HepG2 (cell line): ENCODE measurements around the gene MYO5B.

Experiments
- CTCF ChIP-seq: sonication (generic); formaldehyde crosslinking; IDR thresholded peaks from 2 replicates; pipeline ENCODE4 v1.5.0; 2020; ENCODE audit warnings: mild to moderate bottlenecking, missing genetic modification reagents, moderate library complexity
- ELF1 ChIP-seq: sonication (generic); formaldehyde crosslinking; IDR thresholded peaks from 2 replicates; pipeline ENCODE4 v1.4.0; 2020; ENCODE audit warnings: missing genetic modification reagents
- ETV5 ChIP-seq: IDR thresholded peaks from 2 replicates; pipeline ENCODE4 v1.6.1; 2018; ENCODE audit warnings: missing biosample characterization, missing genetic modification reagents, inconsistent platforms, borderline replicate concordance
- FOXP4 ChIP-seq: sonication (generic); formaldehyde crosslinking; IDR thresholded peaks from 2 replicates; pipeline ENCODE4 v1.4.0; 2020; ENCODE audit warnings: missing genetic modification reagents
- HMGXB3 ChIP-seq: sonication (generic); formaldehyde crosslinking; IDR thresholded peaks from 2 replicates; pipeline ENCODE4 v1.4.0; 2020; ENCODE audit warnings: missing genetic modification reagents, borderline replicate concordance
- IKZF5 ChIP-seq: IDR thresholded peaks from 2 replicates; pipeline ENCODE4 v1.6.1; 2018; ENCODE audit warnings: missing genetic modification reagents, mild to moderate bottlenecking, missing compliant biosample characterization
- MAFK ChIP-seq, 2 experiments: IDR thresholded peaks in 1 of 2; conservative IDR thresholded peaks in 1 of 2; 2 replicates each; pipeline ENCODE4 v1.6.1; 2011; ENCODE audit warnings: improper control_type of control experiment in 2 of 2, low read length in 2 of 2
- POLR2A ChIP-seq, 2 experiments: IDR thresholded peaks; 2 replicates each; pipeline ENCODE4 v1.6.1; 2011; ENCODE audit warnings: low read depth in 2 of 2, low read length in 2 of 2, mild to moderate bottlenecking in 1 of 2, moderate library complexity in 1 of 2; ENCODE audit not compliant: insufficient read depth in 1 of 2
- ZBTB7A ChIP-seq: sonication (generic); formaldehyde crosslinking; IDR thresholded peaks from 2 replicates; pipeline ENCODE4 v1.8.0; 2022; ENCODE audit warnings: mild to moderate bottlenecking, missing genetic modification reagents
- ZSCAN5A ChIP-seq: sonication (generic); formaldehyde crosslinking; IDR thresholded peaks from 2 replicates; pipeline ENCODE4 v1.8.0; 2022; ENCODE audit warnings: mild to moderate bottlenecking, missing genetic modification reagents, borderline replicate concordance

- TF ChIP-seq HMGXB3 (CRISPR knock-in tag) (no peak), POLR2A (IDR thresholded peaks at IDR 0.05; ENCODE audit: insufficient read depth in 1 of 2, low read depth in 2 of 2, low read length in 2 of 2) (no peak), IKZF5 (CRISPR knock-in tag) (no peak), ZBTB7A (CRISPR knock-in tag) (no peak), FOXP4 (CRISPR knock-in tag) (no peak), ELF1 (no peak), ZSCAN5A (CRISPR knock-in tag) (no peak), MAFK (conservative IDR thresholded peaks at IDR 0.05 in 1 of 2, IDR thresholded peaks at IDR 0.05 in 1 of 2; ENCODE audit: low read length in 2 of 2) (no peak), ETV5 (CRISPR knock-in tag) (no peak), CTCF (CRISPR knock-in tag) (no peak)
Observed at GRCh38 chr18:49905771-49906170, 289.2 kb downstream of the MYO5B start.
